BE2C (cell line): Measurements from ENCODE around the gene CDHR3.

Experiments used
- DNase-seq: peaks from one replicate; pipeline ENCODE4 v3.0.0-alpha.2; 2020
- H3K27me3 ChIP-seq: fragments of 250-450 bp; sonication (Bioruptor Pico); 2 replicates; pipeline ENCODE4 v1.5.1; 2020; ENCODE audit warnings: mild to moderate bottlenecking
- H3K36me3 ChIP-seq: fragments of 250-450 bp; sonication (Bioruptor Pico); 2 replicates; pipeline ENCODE4 v1.5.1; 2020; ENCODE audit warnings: mild to moderate bottlenecking
- H3K4me1 ChIP-seq: fragments of 250-450 bp; sonication (Bioruptor Pico); 2 replicates; pipeline ENCODE4 v1.5.1; 2020
- H3K4me3 ChIP-seq: 2 replicates; pipeline ENCODE4 v1.5.1; 2011; ENCODE audit warnings: low read depth, low read length
- H3K9me3 ChIP-seq: fragments of 250-450 bp; sonication (Bioruptor Pico); 2 replicates; pipeline ENCODE4 v1.5.1; 2020
- CTCF ChIP-seq: IDR thresholded peaks from 2 replicates; pipeline ENCODE4 v1.5.1; 2012; ENCODE audit warnings: mild to moderate bottlenecking, low read depth, low read length

Gene CDHR3

GRCh38 chr7:106041140-106041717 lies 78.2 kb downstream of the CDHR3 start:
- Histone ChIP-seq H3K9me3 (no peaks in the 10 kb centered on the region), H3K36me3 (no peaks in the 10 kb centered on the region), H3K4me3 (no peak overlapping the region), H3K27me3 (no peaks in the 10 kb centered on the region), H3K4me1 (peaks cover 20% of the 10 kb centered on the region)
- peak; percentile 87 for TF ChIP-seq CTCF
- peak; percentile 71 for DNase-seq

- H3K4me3 ChIP-seq, result no peak overlapping the region
- no peak for TF ChIP-seq CTCF
- H3K9me3 ChIP-seq, result no peaks in the 10 kb centered on the region
Measured at GRCh38 chr7:106042196-106042611, 79.1 kb downstream of the CDHR3 start.

GRCh38 chr7:106045139-106045538 lies 82.1 kb downstream of the CDHR3 start:
- Histone ChIP-seq H3K4me1 (peaks cover 9% of the 10 kb centered on the region), H3K27me3 (no peaks in the 10 kb centered on the region), H3K9me3 (no peaks in the 10 kb centered on the region), H3K36me3 (no peaks in the 10 kb centered on the region), H3K4me3 (no peak overlapping the region)
- no peak for TF ChIP-seq CTCF
- no peak for DNase-seq

More at GRCh38 chr7:106042196-106042611, 79.1 kb downstream of the CDHR3 start:
- Histone ChIP-seq H3K4me1 (peaks cover 15% of the 10 kb centered on the region), H3K27me3 (no peaks in the 10 kb centered on the region), H3K36me3 (no peaks in the 10 kb centered on the region)
- DNase-seq, result no peak

- no peak overlapping the region for H3K4me3 ChIP-seq
- H3K9me3 ChIP-seq, result no peaks in the 10 kb centered on the region
- no peak for TF ChIP-seq CTCF
- no peak for DNase-seq
- H3K27me3 ChIP-seq, result no peaks in the 10 kb centered on the region
- peaks cover 9% of the 10 kb centered on the region for H3K4me1 ChIP-seq
- H3K36me3 ChIP-seq, result no peaks in the 10 kb centered on the region
Measured at GRCh38 chr7:106045586-106045985, 82.5 kb downstream of the CDHR3 start.

- no peaks in the 10 kb centered on the region for H3K27me3 ChIP-seq
- no peak for DNase-seq
Measured at GRCh38 chr7:106047184-106047583, 84.1 kb downstream of the CDHR3 start.

More at GRCh38 chr7:106047184-106047583, 84.1 kb downstream of the CDHR3 start:
- Histone ChIP-seq H3K4me1 (peaks cover 5% of the 10 kb centered on the region), H3K4me3 (no peak overlapping the region), H3K36me3 (no peaks in the 10 kb centered on the region), H3K9me3 (no peaks in the 10 kb centered on the region)
- no peak for TF ChIP-seq CTCF
